ENCODE data around the gene MRC1.

MRC1 gene

DNA sequence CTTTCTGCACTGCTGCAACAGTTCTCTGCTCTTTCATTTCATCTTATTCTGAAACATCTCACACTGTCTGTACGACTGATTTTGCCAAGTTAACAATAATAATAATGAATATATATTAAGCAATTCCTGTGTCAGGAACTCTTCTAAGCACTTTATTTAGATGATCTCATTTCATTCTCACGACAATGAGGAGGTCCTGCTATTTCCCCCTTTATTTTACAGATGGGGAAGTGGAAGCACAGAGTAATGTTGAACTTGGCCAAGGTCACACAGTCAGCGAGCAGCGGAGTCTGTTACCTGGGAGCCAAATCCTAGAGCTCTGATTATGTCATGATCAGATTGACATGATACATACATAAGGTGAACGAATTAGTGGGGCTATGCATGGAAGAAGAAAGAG is 5.8 kb downstream of the MRC1 start:
- no peak for DNase-seq (ENCODE audit: low read depth, low spot score)
- Histone ChIP-seq H3K9me3 (ENCODE audit: insufficient read depth, low read length) (no peaks in the 10 kb centered on the region), H3K36me3 (ENCODE audit: insufficient read depth, insufficient read length, low read length) (no peaks in the 10 kb centered on the region), H3K4me3 (ENCODE audit: insufficient read length, low read depth) (no peak overlapping the region), H3K27me3 (ENCODE audit: insufficient read depth, insufficient read length) (no peaks in the 10 kb centered on the region), H3K9ac (ENCODE audit: insufficient read length, low read depth) (no peak overlapping the region), H3K4me1 (ENCODE audit: insufficient read depth, insufficient read length) (no peaks in the 10 kb centered on the region)
- TF ChIP-seq SUZ12 (IDR thresholded peaks at IDR 0.05; ENCODE audit: extremely low read depth, insufficient read depth, insufficient read length) (no peak), ZNF274 (IDR thresholded peaks at IDR 0.05; ENCODE audit: low read depth, low read length) (no peak), YY1 (IDR thresholded peaks at IDR 0.05; ENCODE audit: insufficient read depth, insufficient read length) (no peak)

DNA sequence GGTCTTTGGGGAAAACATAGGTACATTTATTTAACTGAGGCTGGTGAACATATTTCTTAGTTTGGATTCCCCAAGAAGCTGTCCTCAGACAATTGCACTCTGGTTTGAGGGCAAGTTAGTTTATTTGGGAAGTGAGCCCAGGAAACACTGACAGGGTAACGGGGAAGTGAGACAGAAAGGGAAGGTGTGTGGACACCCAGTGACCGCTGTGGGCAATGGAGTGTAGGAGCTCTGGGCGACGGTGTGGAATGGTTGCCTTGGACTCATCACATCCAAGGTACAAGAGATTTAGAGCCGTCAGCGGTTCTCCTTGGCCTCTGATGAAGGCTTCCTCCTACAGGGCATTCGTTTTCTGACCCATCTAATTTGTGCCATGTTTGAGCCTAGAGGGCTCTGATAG is 7.1 kb downstream of the MRC1 start:
- no peak overlapping the region for H3K4me3 ChIP-seq (ENCODE audit: insufficient read length, low read depth)
- no peaks in the 10 kb centered on the region for H3K36me3 ChIP-seq (ENCODE audit: insufficient read depth, insufficient read length, low read length)
- no peak for DNase-seq (ENCODE audit: low read depth, low spot score)
- H3K27me3 ChIP-seq (ENCODE audit: insufficient read depth, insufficient read length), result no peaks in the 10 kb centered on the region
- TF ChIP-seq YY1 (IDR thresholded peaks at IDR 0.05; ENCODE audit: insufficient read depth, insufficient read length), result no peak
- TF ChIP-seq ZNF274 (IDR thresholded peaks at IDR 0.05; ENCODE audit: low read depth, low read length), result no peak
- TF ChIP-seq SUZ12 (IDR thresholded peaks at IDR 0.05; ENCODE audit: extremely low read depth, insufficient read depth, insufficient read length), result no peak
- no peaks in the 10 kb centered on the region for H3K9me3 ChIP-seq (ENCODE audit: insufficient read depth, low read length)
- H3K9ac ChIP-seq (ENCODE audit: insufficient read length, low read depth), result no peak overlapping the region
- no peaks in the 10 kb centered on the region for H3K4me1 ChIP-seq (ENCODE audit: insufficient read depth, insufficient read length)

DNA sequence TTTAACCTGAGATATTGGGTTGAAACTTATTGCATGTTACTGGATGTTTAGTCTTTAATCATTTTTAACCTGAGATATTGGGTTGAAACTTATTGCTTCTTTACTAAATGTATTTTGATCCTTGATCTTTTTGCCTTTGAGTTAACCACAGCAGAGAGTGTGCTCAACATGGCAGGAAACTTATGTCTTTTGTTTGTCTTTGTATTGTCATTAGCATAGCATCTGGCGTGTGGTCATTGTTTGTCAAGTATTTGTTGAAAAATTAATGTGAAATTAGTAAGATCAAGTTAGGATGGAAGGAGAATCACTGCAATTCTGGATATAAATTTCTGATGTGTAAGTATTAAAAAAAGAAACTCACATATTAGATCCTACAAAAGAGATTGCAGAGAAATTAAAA is 8.2 kb downstream of the MRC1 start:
- Histone ChIP-seq H3K4me1 (ENCODE audit: insufficient read depth, insufficient read length) (no peaks in the 10 kb centered on the region), H3K27me3 (ENCODE audit: insufficient read depth, insufficient read length) (no peaks in the 10 kb centered on the region), H3K9me3 (ENCODE audit: insufficient read depth, low read length) (no peaks in the 10 kb centered on the region), H3K4me3 (ENCODE audit: insufficient read length, low read depth) (no peak overlapping the region), H3K36me3 (ENCODE audit: insufficient read depth, insufficient read length, low read length) (no peaks in the 10 kb centered on the region), H3K9ac (ENCODE audit: insufficient read length, low read depth) (no peak overlapping the region)
- TF ChIP-seq SUZ12 (IDR thresholded peaks at IDR 0.05; ENCODE audit: extremely low read depth, insufficient read depth, insufficient read length) (no peak), YY1 (IDR thresholded peaks at IDR 0.05; ENCODE audit: insufficient read depth, insufficient read length) (no peak), ZNF274 (IDR thresholded peaks at IDR 0.05; ENCODE audit: low read depth, low read length) (no peak)
- DNase-seq (ENCODE audit: low read depth, low spot score), result no peak

DNA sequence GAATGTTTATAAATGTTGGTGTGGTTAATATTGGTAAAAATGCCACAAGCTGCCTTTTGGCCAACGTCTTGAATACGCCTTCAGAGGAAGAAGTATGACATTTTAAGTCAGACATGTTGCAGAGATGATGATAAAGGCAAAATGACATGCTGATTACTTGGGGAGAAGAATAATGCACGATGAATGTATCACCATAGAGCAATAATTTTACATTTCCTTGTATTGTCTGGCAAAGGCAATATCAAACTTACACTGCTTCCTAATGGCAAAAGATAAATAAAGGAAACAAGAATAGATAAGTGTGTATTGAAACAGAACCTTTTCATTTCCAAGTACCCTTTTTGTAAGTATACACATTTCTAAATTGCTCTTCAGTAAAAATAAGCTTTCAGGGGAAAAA is 8.6 kb downstream of the MRC1 start:
- no peaks in the 10 kb centered on the region for H3K27me3 ChIP-seq (ENCODE audit: insufficient read depth, insufficient read length)
- H3K36me3 ChIP-seq (ENCODE audit: insufficient read depth, insufficient read length, low read length), result no peaks in the 10 kb centered on the region
- no peaks in the 10 kb centered on the region for H3K9me3 ChIP-seq (ENCODE audit: insufficient read depth, low read length)
- DNase-seq (ENCODE audit: low read depth, low spot score), result no peak
- no peak overlapping the region for H3K4me3 ChIP-seq (ENCODE audit: insufficient read length, low read depth)
- no peaks in the 10 kb centered on the region for H3K4me1 ChIP-seq (ENCODE audit: insufficient read depth, insufficient read length)
- no peak for TF ChIP-seq ZNF274 (IDR thresholded peaks at IDR 0.05; ENCODE audit: low read depth, low read length)
- no peak overlapping the region for H3K9ac ChIP-seq (ENCODE audit: insufficient read length, low read depth)

DNA sequence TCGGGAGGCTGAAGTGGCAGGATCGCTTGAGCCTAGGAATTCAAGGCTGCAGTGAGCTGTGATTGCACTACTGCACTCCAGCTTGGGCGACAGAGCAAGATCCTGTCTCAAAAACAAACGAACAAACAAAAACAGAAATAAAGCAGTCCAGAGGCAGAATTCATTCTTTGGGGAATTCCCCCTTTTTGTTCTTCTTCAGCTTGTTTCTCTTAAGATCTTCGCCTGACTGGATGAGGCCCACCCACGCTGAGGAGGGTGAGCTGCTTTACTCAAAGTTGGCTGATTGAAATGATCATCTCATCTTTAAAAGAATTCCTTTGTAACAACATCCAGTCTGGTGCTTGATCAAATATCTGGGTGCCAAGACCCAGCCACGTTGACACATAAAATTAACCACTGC is 10.7 kb downstream of the MRC1 start:
- no peaks in the 10 kb centered on the region for H3K9me3 ChIP-seq (ENCODE audit: insufficient read depth, low read length)

DNA sequence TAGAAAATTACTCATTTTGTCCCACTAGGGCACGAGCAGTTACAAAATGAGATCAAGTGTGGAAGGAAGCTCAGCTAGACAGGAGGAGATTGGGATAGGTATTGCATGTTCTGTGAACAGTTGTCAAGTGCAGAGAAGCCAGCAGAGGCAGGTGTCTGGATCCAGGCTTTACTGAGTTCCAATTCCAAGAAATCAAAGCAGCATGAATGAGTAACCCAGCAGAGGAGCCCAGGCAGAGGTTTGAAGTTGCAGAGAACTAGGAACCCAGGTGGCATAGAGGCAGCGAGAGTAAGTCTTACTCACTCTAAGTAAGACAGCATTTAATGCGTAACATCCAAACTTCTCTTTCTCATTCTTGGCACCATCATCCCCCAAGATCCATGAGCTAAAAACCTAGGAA is 11.8 kb downstream of the MRC1 start:
- no peak for TF ChIP-seq YY1 (IDR thresholded peaks at IDR 0.05; ENCODE audit: insufficient read depth, insufficient read length)
- no peak for TF ChIP-seq ZNF274 (IDR thresholded peaks at IDR 0.05; ENCODE audit: low read depth, low read length)
- no peak for TF ChIP-seq SUZ12 (IDR thresholded peaks at IDR 0.05; ENCODE audit: extremely low read depth, insufficient read depth, insufficient read length)
- no peaks in the 10 kb centered on the region for H3K36me3 ChIP-seq (ENCODE audit: insufficient read depth, insufficient read length, low read length)

More for the DNA sequence above, 10.7 kb downstream of the MRC1 start:
- TF ChIP-seq SUZ12 (IDR thresholded peaks at IDR 0.05; ENCODE audit: extremely low read depth, insufficient read depth, insufficient read length) (no peak), YY1 (IDR thresholded peaks at IDR 0.05; ENCODE audit: insufficient read depth, insufficient read length) (no peak), ZNF274 (IDR thresholded peaks at IDR 0.05; ENCODE audit: low read depth, low read length) (no peak)
- Histone ChIP-seq H3K36me3 (ENCODE audit: insufficient read depth, insufficient read length, low read length) (no peaks in the 10 kb centered on the region), H3K27me3 (ENCODE audit: insufficient read depth, insufficient read length) (no peaks in the 10 kb centered on the region), H3K9ac (ENCODE audit: insufficient read length, low read depth) (no peak overlapping the region), H3K4me1 (ENCODE audit: insufficient read depth, insufficient read length) (no peaks in the 10 kb centered on the region), H3K4me3 (ENCODE audit: insufficient read length, low read depth) (no peak overlapping the region)
- DNase-seq (ENCODE audit: low read depth, low spot score), result no peak

DNA sequence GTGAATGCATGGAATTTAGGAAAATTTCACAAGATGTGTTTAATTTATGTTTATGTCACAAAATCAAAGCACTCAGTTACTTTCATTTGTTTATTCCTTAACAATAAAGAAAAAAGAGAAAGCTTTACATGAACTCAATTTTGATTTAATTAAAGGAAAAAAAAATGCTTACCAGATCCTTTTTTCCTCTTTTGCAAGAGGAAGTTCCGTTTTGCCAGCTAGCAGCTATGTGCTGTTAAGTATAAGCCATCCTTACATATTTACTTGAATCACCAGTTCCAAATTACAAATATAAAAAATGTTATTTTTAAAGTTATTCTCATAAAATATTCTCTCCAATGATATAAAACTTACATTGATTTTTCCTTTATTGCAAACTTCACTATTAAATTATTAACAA is 12.7 kb downstream of the MRC1 start:
- H3K9ac ChIP-seq (ENCODE audit: insufficient read length, low read depth), result no peak overlapping the region
- no peaks in the 10 kb centered on the region for H3K4me1 ChIP-seq (ENCODE audit: insufficient read depth, insufficient read length)
- H3K4me3 ChIP-seq (ENCODE audit: insufficient read length, low read depth), result no peak overlapping the region
- TF ChIP-seq YY1 (IDR thresholded peaks at IDR 0.05; ENCODE audit: insufficient read depth, insufficient read length) (no peak), ZNF274 (IDR thresholded peaks at IDR 0.05; ENCODE audit: low read depth, low read length) (no peak), SUZ12 (IDR thresholded peaks at IDR 0.05; ENCODE audit: extremely low read depth, insufficient read depth, insufficient read length) (no peak)
- H3K9me3 ChIP-seq (ENCODE audit: insufficient read depth, low read length), result no peaks in the 10 kb centered on the region
- H3K36me3 ChIP-seq (ENCODE audit: insufficient read depth, insufficient read length, low read length), result no peaks in the 10 kb centered on the region
- DNase-seq (ENCODE audit: low read depth, low spot score), result no peak
- H3K27me3 ChIP-seq (ENCODE audit: insufficient read depth, insufficient read length), result no peaks in the 10 kb centered on the region

More for the DNA sequence above, 11.8 kb downstream of the MRC1 start:
- Histone ChIP-seq H3K4me3 (ENCODE audit: insufficient read length, low read depth) (no peak overlapping the region), H3K9me3 (ENCODE audit: insufficient read depth, low read length) (no peaks in the 10 kb centered on the region), H3K27me3 (ENCODE audit: insufficient read depth, insufficient read length) (no peaks in the 10 kb centered on the region), H3K4me1 (ENCODE audit: insufficient read depth, insufficient read length) (no peaks in the 10 kb centered on the region), H3K9ac (ENCODE audit: insufficient read length, low read depth) (no peak overlapping the region)
- no peak for DNase-seq (ENCODE audit: low read depth, low spot score)

DNA sequence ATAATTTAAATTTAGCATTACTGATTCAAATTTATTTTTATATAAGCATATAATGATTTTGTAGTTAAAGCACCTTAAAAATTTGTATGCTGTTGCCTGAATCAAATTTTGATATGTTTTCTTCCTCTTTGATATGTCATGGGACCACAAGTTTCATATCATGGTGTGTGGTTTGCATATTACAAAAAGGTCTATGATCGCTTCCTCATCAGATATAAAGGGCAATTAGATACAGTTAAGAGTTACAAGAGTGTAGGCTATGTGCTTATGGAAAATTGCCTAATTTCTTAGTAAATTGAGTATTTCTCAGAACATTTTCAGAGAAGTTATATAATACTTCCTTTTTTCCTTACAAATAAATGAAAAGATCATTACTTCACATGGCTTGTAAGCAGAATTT is 22.2 kb downstream of the MRC1 start:
- no peak overlapping the region for H3K4me3 ChIP-seq (ENCODE audit: insufficient read length, low read depth)
- no peaks in the 10 kb centered on the region for H3K27me3 ChIP-seq (ENCODE audit: insufficient read depth, insufficient read length)
- no peak for DNase-seq (ENCODE audit: low read depth, low spot score)
- no peaks in the 10 kb centered on the region for H3K4me1 ChIP-seq (ENCODE audit: insufficient read depth, insufficient read length)
- no peaks in the 10 kb centered on the region for H3K36me3 ChIP-seq (ENCODE audit: insufficient read depth, insufficient read length, low read length)
- H3K9ac ChIP-seq (ENCODE audit: insufficient read length, low read depth), result no peak overlapping the region
- H3K9me3 ChIP-seq (ENCODE audit: insufficient read depth, low read length), result no peaks in the 10 kb centered on the region
- TF ChIP-seq YY1 (IDR thresholded peaks at IDR 0.05; ENCODE audit: insufficient read depth, insufficient read length) (no peak), SUZ12 (IDR thresholded peaks at IDR 0.05; ENCODE audit: extremely low read depth, insufficient read depth, insufficient read length) (no peak), ZNF274 (IDR thresholded peaks at IDR 0.05; ENCODE audit: low read depth, low read length) (no peak)
